NCI-H446 treated with DMSO at 0.1 percent for 48 hours (cell line): Measurements from ENCODE around the gene DMAC2L.
"Not testable (repeated sequence)": the region's sequence is repeated elsewhere in the genome, so short reads cannot be mapped to it uniquely, and the experiment has no call there.

Experiments
- DNase-seq: peaks from one replicate; lab custom pipeline; 2025; lab: John Stamatoyannopoulos, UW

DMAC2L gene, protein sequence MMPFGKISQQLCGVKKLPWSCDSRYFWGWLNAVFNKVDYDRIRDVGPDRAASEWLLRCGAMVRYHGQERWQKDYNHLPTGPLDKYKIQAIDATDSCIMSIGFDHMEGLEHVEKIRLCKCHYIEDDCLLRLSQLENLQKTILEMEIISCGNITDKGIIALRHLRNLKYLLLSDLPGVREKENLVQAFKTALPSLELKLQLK

DNA sequence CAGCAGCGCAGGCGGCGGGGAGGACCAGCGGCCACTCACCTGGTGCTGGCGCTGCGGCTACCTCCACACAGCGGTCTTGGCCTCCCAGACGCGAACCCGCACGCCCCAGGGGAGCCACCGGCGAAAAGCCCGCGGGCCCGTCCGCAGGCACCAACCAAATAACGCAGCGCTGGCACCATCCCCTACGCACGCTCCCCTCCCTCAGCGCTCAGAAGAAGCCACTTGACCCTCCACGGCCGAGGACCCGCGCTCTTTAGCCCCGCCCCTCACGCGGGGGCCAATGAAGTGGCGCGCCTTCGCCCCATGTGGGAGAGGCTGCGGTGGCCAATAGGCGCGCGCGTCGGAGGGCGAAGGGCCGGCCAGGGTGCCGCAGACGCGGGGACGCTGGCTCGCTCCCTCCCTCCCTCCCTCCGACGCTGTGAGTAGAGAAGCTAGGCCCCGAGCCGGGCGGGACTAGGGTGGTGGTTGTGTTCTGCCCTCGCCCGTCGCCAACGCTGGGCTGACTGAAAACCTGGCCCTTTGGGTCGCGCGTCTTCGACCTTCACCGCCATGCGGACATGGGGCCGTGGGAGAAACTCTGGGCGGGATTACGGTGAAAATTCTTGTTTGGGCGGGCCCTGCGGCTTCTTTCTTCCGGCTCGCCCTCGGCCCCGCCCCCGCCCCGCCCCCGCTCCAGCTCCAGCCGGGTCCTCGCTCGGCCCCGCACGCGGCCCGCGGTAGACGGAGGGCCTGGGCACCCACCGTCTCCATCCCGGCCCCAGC, at the start of gene DMAC2L, which contains the start of gene L2HGDH:
Gene DMAC2L, plus strand, starts transcription at position 353 of the 762 bp plus-strand sequence. CDS start 9,164 bp downstream, outside the sequence.
Gene L2HGDH, minus strand, starts transcription at position 258 of the 762 bp plus-strand sequence. Its CDS starts 79 bp downstream, at position 179.
- DNase-seq = peak; percentile 91

DNA sequence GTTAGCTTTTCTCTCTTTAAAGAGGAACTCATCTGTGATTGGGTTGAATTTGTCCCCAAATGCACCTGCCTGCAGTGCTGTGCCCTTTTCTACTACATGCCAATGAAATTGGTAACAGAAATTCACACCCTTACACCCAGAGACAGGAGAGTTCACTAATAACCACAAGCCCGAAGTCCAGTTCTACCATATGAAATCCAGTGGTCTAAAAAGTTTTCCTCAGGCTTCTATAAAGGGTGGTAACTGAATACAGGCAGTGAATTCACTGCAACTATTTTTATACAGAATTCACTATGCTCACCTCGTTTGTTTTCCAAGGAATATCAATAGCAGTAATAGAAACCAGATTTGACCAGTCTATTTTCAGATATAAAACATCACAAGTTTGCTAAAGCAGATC, 49.3 kb upstream of the DMAC2L start:
- no peak for DNase-seq

DNA sequence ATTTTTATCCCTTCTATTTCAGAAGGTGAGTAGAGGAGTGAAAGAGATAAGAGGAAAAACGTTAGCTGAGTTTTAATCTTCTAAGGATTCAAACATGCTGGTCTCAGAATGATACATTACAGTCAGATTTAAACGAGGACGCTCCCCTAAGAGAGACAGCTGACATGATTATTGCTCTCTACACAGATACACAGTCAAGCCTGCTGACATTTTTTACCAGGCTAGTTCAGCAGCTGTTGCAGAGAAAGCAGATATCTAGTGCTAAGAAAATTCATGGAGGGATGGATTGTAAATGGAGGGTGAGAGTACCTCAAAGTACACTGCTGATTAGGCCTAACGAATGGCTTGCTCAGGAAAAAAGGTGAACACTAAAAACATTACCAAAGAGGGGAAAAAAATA, 48.8 kb upstream of the DMAC2L start:
- no peak for DNase-seq

GRCh38 chr14:50265029-50265428, 47.1 kb upstream of the DMAC2L start:
- DNase-seq = no peak

- DNase-seq = no peak
These were observed 41.2 kb upstream of the DMAC2L start for GRCh38 chr14:50270932-50271331.

GRCh38 chr14:50272498-50272897, 39.6 kb upstream of the DMAC2L start:
- DNase-seq = no peak

- no peak for DNase-seq
These were observed 26.3 kb upstream of the DMAC2L start for GRCh38 chr14:50285861-50286260.

DNA sequence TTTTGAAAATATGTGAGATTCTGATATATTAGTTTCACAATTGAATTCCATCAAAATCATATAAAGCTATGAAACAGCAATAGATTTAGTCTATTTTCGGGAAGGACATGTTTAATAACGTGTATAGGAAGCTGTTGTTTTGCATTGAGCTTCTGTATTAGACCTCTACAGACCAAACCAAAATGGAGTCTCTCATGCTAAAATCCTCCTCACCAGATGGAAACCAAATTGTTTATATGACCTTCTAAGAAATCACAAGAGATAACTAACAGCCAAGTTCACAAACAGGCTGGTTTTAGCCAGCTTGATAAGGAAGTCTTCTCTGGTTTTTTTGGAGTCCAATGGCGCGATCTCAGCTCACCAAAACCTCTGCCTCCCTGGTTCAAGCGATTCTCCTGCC, 24.0 kb upstream of the DMAC2L start:
- DNase-seq = no peak

DNA sequence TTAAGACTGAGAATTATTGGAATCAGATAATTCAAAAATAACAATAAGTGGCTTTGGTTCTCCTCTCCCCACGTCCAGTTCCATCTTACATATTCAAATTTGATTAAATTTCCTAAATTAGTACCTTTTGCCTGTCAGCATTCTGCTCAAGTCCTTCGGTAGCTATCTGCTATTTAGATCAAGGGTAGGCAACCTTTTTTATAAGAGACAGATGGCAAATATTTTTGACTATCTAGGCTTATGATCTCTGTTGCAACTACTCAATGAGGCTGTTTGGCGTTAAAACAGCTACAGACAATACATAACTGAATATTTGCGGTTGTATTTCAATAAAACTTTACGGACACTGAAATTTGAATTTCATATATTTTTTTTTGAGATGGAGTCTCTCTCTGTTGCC, 21.8 kb upstream of the DMAC2L start:
- DNase-seq = no peak

- DNase-seq = no peak
These were observed 12.5 kb upstream of the DMAC2L start for GRCh38 chr14:50299585-50299984.

DNA sequence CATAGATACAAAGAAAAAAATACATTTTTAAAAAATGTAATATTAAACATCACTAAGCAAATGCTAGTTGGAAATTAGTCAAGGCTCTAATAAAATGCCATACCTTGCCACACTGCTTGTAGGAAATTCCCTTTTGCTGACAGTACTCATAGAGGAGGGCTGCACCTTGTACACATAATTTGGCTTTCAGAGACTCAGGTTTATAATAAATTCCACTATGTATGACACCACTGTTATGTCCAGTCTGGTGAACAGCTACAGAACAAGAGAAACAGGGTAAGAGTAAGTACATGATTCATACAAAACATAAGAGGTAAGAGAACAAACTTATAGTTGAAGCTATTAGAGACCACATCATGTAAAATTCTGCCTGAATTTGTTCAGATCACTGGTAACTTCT, 10.2 kb upstream of the DMAC2L start:
- DNase-seq = no peak

- DNase-seq = peak; percentile 16
These were observed 8.2 kb upstream of the DMAC2L start for GRCh38 chr14:50303744-50304471.

DNA sequence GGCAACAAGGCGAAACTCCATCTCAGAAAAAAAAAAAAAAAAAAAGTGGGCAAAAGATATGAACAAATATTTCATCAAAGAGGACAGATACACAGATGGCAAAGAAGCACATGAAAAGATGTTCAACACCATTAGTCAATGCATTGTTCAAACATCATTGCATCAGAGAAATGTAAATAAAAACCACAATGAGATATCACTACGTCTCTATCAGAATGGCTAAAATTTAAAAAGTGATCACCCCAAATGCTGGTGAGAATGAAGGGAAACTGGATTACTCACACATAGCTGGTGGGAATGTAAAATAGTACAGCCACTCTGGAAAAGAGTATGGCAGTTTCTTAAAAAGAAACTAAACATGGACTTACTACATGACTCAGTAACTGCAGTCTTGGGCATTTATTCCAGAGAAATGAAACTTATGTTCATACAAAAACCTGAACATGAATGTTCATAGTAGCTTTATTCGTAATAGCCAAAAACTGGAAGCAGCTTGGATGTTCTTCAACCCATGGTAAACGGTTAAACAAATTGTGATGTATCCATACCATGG, 3.7 kb upstream of the DMAC2L start:
- no peak for DNase-seq

- no peak for DNase-seq
These were observed 1.7 kb upstream of the DMAC2L start for GRCh38 chr14:50310445-50310844.

GRCh38 chr14:50311337-50311971, 670 bp upstream of the DMAC2L start:
- no peak for DNase-seq

- DNase-seq = peak; percentile 68
These were observed 570 bp downstream of the DMAC2L start for GRCh38 chr14:50312734-50313054.

DNA sequence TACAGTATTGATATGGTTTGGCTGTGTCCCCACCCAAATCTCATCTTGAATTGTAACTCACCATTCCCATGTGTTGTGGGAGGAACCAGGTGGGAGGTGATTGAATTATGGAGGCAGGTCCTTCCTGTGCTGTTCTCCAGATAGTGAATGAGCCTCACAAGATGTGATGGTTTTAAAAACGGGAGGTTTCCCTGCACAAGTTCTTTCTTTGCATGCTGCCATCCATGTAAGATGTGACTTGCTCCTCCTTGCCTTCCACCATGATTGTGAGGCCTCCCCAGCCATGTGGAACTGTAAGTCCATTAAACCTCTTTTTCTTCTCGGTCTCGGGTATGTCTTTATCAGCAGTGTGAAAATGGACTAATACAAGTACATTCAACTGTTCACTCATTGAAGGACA, 2.0 kb downstream of the DMAC2L start:
- DNase-seq = not testable (repeated sequence)

GRCh38 chr14:50318031-50318626, 6.0 kb downstream of the DMAC2L start:
- peak; percentile 46 for DNase-seq

- no peak for DNase-seq
These were observed 7.2 kb downstream of the DMAC2L start for GRCh38 chr14:50319293-50319692.

GRCh38 chr14:50319721-50320120, 7.6 kb downstream of the DMAC2L start:
- no peak for DNase-seq

GRCh38 chr14:50320283-50320682, 8.2 kb downstream of the DMAC2L start:
- no peak for DNase-seq
